ENCODE measurements around the gene GJE1.

Gene GJE1

GRCh38 chr6:142178129-142178528 lies 45.4 kb downstream of the GJE1 start:
- no peak for DNase-seq (ENCODE audit: low read depth)
- H3K4me3 ChIP-seq (ENCODE audit: low read depth, low read length), result no peak overlapping the region
- TF ChIP-seq, protein P1, sequence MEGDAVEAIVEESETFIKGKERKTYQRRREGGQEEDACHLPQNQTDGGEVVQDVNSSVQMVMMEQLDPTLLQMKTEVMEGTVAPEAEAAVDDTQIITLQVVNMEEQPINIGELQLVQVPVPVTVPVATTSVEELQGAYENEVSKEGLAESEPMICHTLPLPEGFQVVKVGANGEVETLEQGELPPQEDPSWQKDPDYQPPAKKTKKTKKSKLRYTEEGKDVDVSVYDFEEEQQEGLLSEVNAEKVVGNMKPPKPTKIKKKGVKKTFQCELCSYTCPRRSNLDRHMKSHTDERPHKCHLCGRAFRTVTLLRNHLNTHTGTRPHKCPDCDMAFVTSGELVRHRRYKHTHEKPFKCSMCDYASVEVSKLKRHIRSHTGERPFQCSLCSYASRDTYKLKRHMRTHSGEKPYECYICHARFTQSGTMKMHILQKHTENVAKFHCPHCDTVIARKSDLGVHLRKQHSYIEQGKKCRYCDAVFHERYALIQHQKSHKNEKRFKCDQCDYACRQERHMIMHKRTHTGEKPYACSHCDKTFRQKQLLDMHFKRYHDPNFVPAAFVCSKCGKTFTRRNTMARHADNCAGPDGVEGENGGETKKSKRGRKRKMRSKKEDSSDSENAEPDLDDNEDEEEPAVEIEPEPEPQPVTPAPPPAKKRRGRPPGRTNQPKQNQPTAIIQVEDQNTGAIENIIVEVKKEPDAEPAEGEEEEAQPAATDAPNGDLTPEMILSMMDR (IDR thresholded peaks at IDR 0.05; ENCODE audit: control insufficient read depth, extremely low read depth, insufficient read depth), result no peak

- TF ChIP-seq, protein P1 (IDR thresholded peaks at IDR 0.05; ENCODE audit: control insufficient read depth, extremely low read depth, insufficient read depth), result no peak
- no peak overlapping the region for H3K4me3 ChIP-seq (ENCODE audit: low read depth, low read length)
- DNase-seq (ENCODE audit: low read depth), result no peak
Measured at GRCh38 chr6:142182004-142182403, 49.3 kb downstream of the GJE1 start.

DNA sequence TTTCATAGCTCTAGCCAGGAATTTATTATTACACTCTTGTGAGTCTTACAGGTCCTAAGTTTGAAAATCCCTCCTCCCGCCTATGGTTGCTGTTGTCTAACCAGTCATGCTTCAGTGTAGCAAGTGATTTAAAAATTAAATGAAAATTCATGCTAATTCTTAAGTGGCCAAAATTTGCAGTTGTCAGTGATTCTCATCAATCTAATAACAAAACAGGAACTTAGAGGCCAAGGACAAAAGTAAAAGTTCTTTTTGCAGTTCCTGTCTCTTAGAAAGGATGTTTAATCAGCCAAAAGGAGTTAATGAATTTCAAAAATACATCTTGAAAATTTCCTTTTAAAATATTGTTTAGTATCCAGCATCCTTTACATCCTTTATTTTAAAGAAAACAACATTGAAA lies 50.6 kb downstream of the GJE1 start:
- no peak overlapping the region for H3K4me3 ChIP-seq (ENCODE audit: low read depth, low read length)
- DNase-seq (ENCODE audit: low read depth), result no peak
- TF ChIP-seq, protein P1 (IDR thresholded peaks at IDR 0.05; ENCODE audit: control insufficient read depth, extremely low read depth, insufficient read depth), result no peak

DNA sequence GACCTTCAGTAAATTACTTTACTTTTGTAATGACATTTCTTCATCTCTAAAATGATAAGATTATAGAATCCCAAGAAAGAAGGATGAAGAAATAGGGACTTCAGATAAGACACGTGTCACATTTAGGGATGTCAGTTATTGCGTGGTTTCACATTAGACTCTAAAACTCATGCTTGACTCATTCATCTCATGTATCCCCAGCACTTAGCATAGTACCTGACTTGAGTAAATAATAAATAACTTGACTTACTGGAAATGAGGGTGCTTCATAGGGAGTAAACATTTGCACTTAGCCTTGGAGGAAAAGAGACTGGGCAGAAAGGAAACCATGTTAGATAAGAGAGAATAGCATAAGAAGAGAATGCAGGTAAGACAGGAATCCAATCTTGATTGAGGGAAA lies 51.6 kb downstream of the GJE1 start:
- TF ChIP-seq, protein P1 (IDR thresholded peaks at IDR 0.05; ENCODE audit: control insufficient read depth, extremely low read depth, insufficient read depth), result no peak
- H3K4me3 ChIP-seq (ENCODE audit: low read depth, low read length), result no peak overlapping the region
- no peak for DNase-seq (ENCODE audit: low read depth)
